Astrocyte of the cerebellum (primary cell): Measurements from ENCODE around the gene SERINC3.

ENCODE experiments used
- DNase-seq: peaks from one replicate; pipeline ENCODE4 v3.0.0-alpha.2; 2011; ENCODE audit warnings: low read depth
- H3K4me3 ChIP-seq: 2 replicates; pipeline ENCODE4 v1.5.1; 2011; ENCODE audit warnings: mild to moderate bottlenecking, low read depth, low read length, moderate library complexity
- CTCF ChIP-seq: IDR thresholded peaks from 2 replicates; pipeline ENCODE4 v1.5.1; 2012; ENCODE audit warnings: low read length, low read depth, moderate library complexity, mild to moderate bottlenecking; ENCODE audit errors: missing control alignments
- in situ Hi-C: cut with HindIII; loops from 2 replicates; pipeline ENCODE4 v1.10.0; 2017; ENCODE audit warnings: low sequenced_read_pairs

Gene SERINC3

GRCh38 chr20:44513871-44514270 lies 8.0 kb downstream of the SERINC3 start:
- no peak overlapping the region for H3K4me3 ChIP-seq
- TF ChIP-seq CTCF, result no peak
- in situ Hi-C loops, result no loop called here
- DNase-seq, result no peak

GRCh38 chr20:44509762-44510161 lies 12.1 kb downstream of the SERINC3 start:
- no peak for TF ChIP-seq CTCF
- in situ Hi-C loops, result no loop called here
- no peak overlapping the region for H3K4me3 ChIP-seq
- no peak for DNase-seq

- DNase-seq, result no peak
- in situ Hi-C loops, result no loop called here
- H3K4me3 ChIP-seq, result no peak overlapping the region
- TF ChIP-seq CTCF, result no peak
Measured at GRCh38 chr20:44504402-44505307, 17.2 kb downstream of the SERINC3 start.

- in situ Hi-C loops, result no loop called here
- DNase-seq, result no peak
- no peak for TF ChIP-seq CTCF
- H3K4me3 ChIP-seq, result no peak overlapping the region
Measured at GRCh38 chr20:44502968-44503367, 18.9 kb downstream of the SERINC3 start.

- no peak for DNase-seq
- in situ Hi-C loops, result no loop called here
- no peak overlapping the region for H3K4me3 ChIP-seq
- TF ChIP-seq CTCF, result no peak
Measured at GRCh38 chr20:44501448-44501847, 20.4 kb downstream of the SERINC3 start.

- no peak overlapping the region for H3K4me3 ChIP-seq
- in situ Hi-C loops, result no loop called here
- TF ChIP-seq CTCF, result no peak
- no peak for DNase-seq
Measured at GRCh38 chr20:44500221-44500620, 21.6 kb downstream of the SERINC3 start.
